ENCODE measurements around the gene PSMD3. TPM values are rescaled to one million over a fixed set of nuclear protein-coding genes. Genes with fewer than 3 reads are reported as not detected.

The PSMD3 gene
- total and polyA plus RNA-seq, 4 donors, result 30.7 to 80.7 (median 66.3) TPM

DNA sequence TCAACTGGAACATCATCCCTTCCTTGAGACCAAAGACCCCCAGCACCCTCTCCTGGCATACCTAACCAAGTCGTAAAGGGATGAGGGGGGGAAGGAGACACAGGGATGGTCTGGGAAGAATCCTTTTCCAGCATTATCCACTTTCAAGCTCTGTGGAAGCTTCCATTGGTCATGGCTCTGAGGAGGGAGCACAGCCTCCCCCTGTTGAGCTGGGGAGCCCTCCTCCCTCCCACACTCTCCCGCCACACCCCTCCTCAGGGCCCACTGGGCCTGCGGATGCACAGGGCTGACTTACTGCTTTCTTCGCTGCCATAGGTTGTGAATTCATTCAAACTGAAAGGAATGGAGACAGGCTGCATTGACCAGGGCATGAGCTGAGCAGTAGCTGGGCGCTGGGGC is 47.0 kb downstream of the PSMD3 start (continued):
- TF ChIP-seq FOXA2 (IDR thresholded peaks at IDR 0.05), result no peak
- TF ChIP-seq EGR1 (IDR thresholded peaks at IDR 0.05; ENCODE audit: low read depth in 2 of 2), result no peak
- no peak for TF ChIP-seq JUND (IDR thresholded peaks at IDR 0.05)
- TF ChIP-seq, protein P1, sequence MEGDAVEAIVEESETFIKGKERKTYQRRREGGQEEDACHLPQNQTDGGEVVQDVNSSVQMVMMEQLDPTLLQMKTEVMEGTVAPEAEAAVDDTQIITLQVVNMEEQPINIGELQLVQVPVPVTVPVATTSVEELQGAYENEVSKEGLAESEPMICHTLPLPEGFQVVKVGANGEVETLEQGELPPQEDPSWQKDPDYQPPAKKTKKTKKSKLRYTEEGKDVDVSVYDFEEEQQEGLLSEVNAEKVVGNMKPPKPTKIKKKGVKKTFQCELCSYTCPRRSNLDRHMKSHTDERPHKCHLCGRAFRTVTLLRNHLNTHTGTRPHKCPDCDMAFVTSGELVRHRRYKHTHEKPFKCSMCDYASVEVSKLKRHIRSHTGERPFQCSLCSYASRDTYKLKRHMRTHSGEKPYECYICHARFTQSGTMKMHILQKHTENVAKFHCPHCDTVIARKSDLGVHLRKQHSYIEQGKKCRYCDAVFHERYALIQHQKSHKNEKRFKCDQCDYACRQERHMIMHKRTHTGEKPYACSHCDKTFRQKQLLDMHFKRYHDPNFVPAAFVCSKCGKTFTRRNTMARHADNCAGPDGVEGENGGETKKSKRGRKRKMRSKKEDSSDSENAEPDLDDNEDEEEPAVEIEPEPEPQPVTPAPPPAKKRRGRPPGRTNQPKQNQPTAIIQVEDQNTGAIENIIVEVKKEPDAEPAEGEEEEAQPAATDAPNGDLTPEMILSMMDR (IDR thresholded peaks at IDR 0.05; ENCODE audit: low read depth, low read length, missing input control), result no peak
- TF ChIP-seq, protein P2, sequence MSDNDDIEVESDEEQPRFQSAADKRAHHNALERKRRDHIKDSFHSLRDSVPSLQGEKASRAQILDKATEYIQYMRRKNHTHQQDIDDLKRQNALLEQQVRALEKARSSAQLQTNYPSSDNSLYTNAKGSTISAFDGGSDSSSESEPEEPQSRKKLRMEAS (IDR thresholded peaks at IDR 0.05), result no peak
- TF ChIP-seq, protein P3, sequence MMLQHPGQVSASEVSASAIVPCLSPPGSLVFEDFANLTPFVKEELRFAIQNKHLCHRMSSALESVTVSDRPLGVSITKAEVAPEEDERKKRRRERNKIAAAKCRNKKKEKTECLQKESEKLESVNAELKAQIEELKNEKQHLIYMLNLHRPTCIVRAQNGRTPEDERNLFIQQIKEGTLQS (IDR thresholded peaks at IDR 0.05), result no peak
- no peak for TF ChIP-seq RAD21 (IDR thresholded peaks at IDR 0.05)

- TF ChIP-seq RXRA (IDR thresholded peaks at IDR 0.05) (no peak), FOXA2 (IDR thresholded peaks at IDR 0.05) (no peak), FOXA1 (IDR thresholded peaks at IDR 0.05) (no peak), HNF4A (conservative IDR thresholded peaks at IDR 0.05) (no peak)
- TF ChIP-seq, protein P4, sequence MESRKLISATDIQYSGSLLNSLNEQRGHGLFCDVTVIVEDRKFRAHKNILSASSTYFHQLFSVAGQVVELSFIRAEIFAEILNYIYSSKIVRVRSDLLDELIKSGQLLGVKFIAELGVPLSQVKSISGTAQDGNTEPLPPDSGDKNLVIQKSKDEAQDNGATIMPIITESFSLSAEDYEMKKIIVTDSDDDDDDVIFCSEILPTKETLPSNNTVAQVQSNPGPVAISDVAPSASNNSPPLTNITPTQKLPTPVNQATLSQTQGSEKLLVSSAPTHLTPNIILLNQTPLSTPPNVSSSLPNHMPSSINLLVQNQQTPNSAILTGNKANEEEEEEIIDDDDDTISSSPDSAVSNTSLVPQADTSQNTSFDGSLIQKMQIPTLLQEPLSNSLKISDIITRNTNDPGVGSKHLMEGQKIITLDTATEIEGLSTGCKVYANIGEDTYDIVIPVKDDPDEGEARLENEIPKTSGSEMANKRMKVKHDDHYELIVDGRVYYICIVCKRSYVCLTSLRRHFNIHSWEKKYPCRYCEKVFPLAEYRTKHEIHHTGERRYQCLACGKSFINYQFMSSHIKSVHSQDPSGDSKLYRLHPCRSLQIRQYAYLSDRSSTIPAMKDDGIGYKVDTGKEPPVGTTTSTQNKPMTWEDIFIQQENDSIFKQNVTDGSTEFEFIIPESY (IDR thresholded peaks at IDR 0.05), result no peak
- TF ChIP-seq, protein P1 (IDR thresholded peaks at IDR 0.05; ENCODE audit: low read depth, low read length, missing input control), result no peak
- H3K4me1 ChIP-seq (ENCODE audit: control insufficient read depth in 4 of 4, insufficient read depth in 4 of 4, low read length in 3 of 4), result peaks cover 8 to 31% (median 22%) of the 10 kb centered on the region in 4 donors
- peaks cover 3 to 38% (median 20%) of the 10 kb centered on the region in 4 donors for H3K36me3 ChIP-seq (ENCODE audit: control insufficient read depth in 4 of 4, insufficient read depth in 3 of 4, low read depth in 1 of 4, low read length in 3 of 4)
- no peak overlapping the region for H3K27ac ChIP-seq (ENCODE audit: low read depth in 1 of 2, low read length in 2 of 2)
- H3K4me3 ChIP-seq (ENCODE audit: low read depth in 1 of 3, low read length in 3 of 3), result no peak overlapping the region
- 93% methylated on average over 13 of the region's 13 CpGs for WGBS
- H3K9ac ChIP-seq (ENCODE audit: low read depth in 1 of 2, low read length in 2 of 2), result no peak overlapping the region
- H3K9me3 ChIP-seq (ENCODE audit: control insufficient read depth in 4 of 4, low read length in 3 of 4), result no peaks in the 10 kb centered on the region
- DNase-seq (ENCODE audit: low spot score), result no peak
- no peaks in the 10 kb centered on the region for H3K27me3 ChIP-seq (ENCODE audit: control insufficient read depth in 4 of 4, insufficient read depth in 4 of 4, low read length in 3 of 4)
These were observed 48.0 kb downstream of the PSMD3 start for GRCh38 chr17:40028595-40028994.

DNA sequence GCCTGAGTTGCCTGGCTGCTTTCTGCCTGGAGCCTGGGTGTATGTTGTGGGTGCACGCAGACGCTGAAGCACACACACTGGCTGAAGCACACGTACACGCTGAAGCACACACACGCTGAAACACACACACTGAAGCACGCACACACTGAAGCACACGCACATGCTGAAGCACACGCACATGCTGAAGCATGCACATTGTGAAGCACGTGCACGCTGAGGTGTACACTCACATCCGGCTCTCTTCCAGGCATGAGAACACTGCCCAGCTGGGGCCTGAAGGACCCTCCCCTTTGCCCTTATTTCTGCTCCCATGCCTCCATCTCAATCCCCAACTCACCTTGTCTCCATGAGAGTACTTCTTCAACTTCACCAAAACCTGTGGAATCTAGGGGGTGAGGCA is 51.1 kb downstream of the PSMD3 start:
- H3K9me3 ChIP-seq (ENCODE audit: control insufficient read depth in 4 of 4, low read length in 3 of 4), result no peaks in the 10 kb centered on the region
- WGBS, result 94% methylated on average over 11 of the region's 11 CpGs
- no peak overlapping the region for H3K9ac ChIP-seq (ENCODE audit: low read depth in 1 of 2, low read length in 2 of 2)
- no peaks in the 10 kb centered on the region for H3K27me3 ChIP-seq (ENCODE audit: control insufficient read depth in 4 of 4, insufficient read depth in 4 of 4, low read length in 3 of 4)
- no peak overlapping the region for H3K4me3 ChIP-seq (ENCODE audit: low read depth in 1 of 3, low read length in 3 of 3)
- no peak for TF ChIP-seq RAD21 (IDR thresholded peaks at IDR 0.05)
- TF ChIP-seq, protein P1 (IDR thresholded peaks at IDR 0.05; ENCODE audit: low read depth, low read length, missing input control), result no peak
- TF ChIP-seq RXRA (IDR thresholded peaks at IDR 0.05), result no peak
- TF ChIP-seq NR2F2 (IDR thresholded peaks at IDR 0.05), result no peak
- H3K27ac ChIP-seq (ENCODE audit: low read depth in 1 of 2, low read length in 2 of 2), result peak overlapping the region; percentile 52 to 53
- H3K36me3 ChIP-seq (ENCODE audit: control insufficient read depth in 4 of 4, insufficient read depth in 3 of 4, low read depth in 1 of 4, low read length in 3 of 4), result peaks cover 3 to 41% (median 16%) of the 10 kb centered on the region in 4 donors
- peaks cover 5 to 25% (median 19%) of the 10 kb centered on the region in 4 donors for H3K4me1 ChIP-seq (ENCODE audit: control insufficient read depth in 4 of 4, insufficient read depth in 4 of 4, low read length in 3 of 4)
- no peak for DNase-seq (ENCODE audit: low spot score)
